Measurements from ENCODE around the gene PDIA6. TPM values are rescaled to one million over a fixed set of nuclear protein-coding genes. Genes with fewer than 3 reads are reported as not detected.

Gene PDIA6
- total and polyA plus RNA-seq, 4 donors = 159 to 348 (median 246) TPM

DNA sequence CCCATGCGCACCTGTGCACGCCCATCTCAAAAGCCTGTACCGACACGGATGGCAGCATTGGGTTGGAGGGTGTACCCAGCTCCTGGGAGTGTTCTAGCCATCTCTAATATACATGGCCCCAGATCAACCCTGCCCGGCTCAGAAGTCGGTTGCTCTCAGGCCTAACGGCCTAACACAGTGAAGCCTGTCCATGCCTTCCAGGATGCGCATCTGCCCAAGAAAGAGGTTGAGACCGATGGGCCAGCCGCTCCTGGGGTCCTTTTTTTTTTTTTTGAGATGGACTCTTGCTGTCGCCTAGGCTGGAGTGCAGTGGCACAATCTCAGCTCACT is 32.1 kb downstream of the PDIA6 start (continued):
- TF ChIP-seq, protein P1, sequence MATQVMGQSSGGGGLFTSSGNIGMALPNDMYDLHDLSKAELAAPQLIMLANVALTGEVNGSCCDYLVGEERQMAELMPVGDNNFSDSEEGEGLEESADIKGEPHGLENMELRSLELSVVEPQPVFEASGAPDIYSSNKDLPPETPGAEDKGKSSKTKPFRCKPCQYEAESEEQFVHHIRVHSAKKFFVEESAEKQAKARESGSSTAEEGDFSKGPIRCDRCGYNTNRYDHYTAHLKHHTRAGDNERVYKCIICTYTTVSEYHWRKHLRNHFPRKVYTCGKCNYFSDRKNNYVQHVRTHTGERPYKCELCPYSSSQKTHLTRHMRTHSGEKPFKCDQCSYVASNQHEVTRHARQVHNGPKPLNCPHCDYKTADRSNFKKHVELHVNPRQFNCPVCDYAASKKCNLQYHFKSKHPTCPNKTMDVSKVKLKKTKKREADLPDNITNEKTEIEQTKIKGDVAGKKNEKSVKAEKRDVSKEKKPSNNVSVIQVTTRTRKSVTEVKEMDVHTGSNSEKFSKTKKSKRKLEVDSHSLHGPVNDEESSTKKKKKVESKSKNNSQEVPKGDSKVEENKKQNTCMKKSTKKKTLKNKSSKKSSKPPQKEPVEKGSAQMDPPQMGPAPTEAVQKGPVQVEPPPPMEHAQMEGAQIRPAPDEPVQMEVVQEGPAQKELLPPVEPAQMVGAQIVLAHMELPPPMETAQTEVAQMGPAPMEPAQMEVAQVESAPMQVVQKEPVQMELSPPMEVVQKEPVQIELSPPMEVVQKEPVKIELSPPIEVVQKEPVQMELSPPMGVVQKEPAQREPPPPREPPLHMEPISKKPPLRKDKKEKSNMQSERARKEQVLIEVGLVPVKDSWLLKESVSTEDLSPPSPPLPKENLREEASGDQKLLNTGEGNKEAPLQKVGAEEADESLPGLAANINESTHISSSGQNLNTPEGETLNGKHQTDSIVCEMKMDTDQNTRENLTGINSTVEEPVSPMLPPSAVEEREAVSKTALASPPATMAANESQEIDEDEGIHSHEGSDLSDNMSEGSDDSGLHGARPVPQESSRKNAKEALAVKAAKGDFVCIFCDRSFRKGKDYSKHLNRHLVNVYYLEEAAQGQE (IDR thresholded peaks at IDR 0.05) = no peak

DNA sequence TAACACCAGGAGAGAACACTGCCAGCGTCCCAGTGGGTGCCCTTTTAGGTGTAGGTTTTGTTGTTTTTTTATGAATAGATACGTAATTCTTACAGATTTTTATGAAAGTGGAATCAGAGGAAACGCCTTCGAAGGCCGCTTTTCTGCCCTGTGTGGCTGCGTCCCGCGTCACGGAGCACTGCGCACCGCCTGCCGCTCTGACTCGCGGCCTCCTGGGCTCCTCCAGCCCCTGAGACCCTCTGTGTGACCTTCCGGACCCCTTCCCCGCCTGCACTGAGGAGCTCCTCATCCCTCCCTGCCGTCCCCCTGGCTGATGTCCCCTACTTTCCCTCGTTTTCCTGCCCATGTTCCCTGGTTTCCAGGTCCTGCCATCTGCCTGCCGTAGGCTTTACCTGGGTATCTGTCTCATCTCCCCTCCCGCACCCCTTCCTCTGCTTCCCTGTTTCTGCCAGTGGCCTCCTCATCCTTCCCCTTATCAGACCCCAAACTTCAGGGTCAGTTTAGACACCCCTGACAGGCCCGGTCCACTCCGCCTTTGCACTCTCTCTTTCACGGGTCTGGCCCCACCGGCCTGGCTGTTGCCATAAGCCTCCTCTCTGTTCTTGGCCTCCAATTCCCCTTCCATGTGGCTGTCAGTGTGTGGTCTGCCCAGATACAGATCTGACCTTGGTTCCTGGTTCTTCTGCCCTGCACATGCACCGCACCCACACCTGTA is 32.7 kb downstream of the PDIA6 start:
- 97% methylated on average over 25 of the region's 25 CpGs for WGBS

More for the DNA sequence above, 32.7 kb downstream of the PDIA6 start:
- Histone ChIP-seq H3K4me1 (ENCODE audit: control insufficient read depth in 4 of 4, insufficient read depth in 4 of 4, low read length in 3 of 4) (no peaks in the 10 kb centered on the region), H3K36me3 (ENCODE audit: control insufficient read depth in 4 of 4, insufficient read depth in 3 of 4, low read depth in 1 of 4, low read length in 3 of 4) (peaks cover 25 to 48% (median 35%) of the 10 kb centered on the region in 4 donors), H3K27ac (ENCODE audit: low read depth in 1 of 2, low read length in 2 of 2) (no peak overlapping the region), H3K27me3 (ENCODE audit: control insufficient read depth in 4 of 4, insufficient read depth in 4 of 4, low read length in 3 of 4) (no peaks in the 10 kb centered on the region), H3K4me3 (ENCODE audit: low read depth in 1 of 3, low read length in 3 of 3) (no peak overlapping the region), H3K9me3 (ENCODE audit: control insufficient read depth in 4 of 4, low read length in 3 of 4) (no peaks in the 10 kb centered on the region), H3K9ac (ENCODE audit: low read depth in 1 of 2, low read length in 2 of 2) (no peak overlapping the region)
- TF ChIP-seq, protein P2, sequence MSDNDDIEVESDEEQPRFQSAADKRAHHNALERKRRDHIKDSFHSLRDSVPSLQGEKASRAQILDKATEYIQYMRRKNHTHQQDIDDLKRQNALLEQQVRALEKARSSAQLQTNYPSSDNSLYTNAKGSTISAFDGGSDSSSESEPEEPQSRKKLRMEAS (IDR thresholded peaks at IDR 0.05) = no peak
- no peak for TF ChIP-seq HNF4A (conservative IDR thresholded peaks at IDR 0.05)
- TF ChIP-seq TAF1 (conservative IDR thresholded peaks at IDR 0.05) = no peak
- no peak for TF ChIP-seq RAD21 (IDR thresholded peaks at IDR 0.05)
- no peak for TF ChIP-seq NR2F2 (IDR thresholded peaks at IDR 0.05)
- no peak for TF ChIP-seq RXRA (IDR thresholded peaks at IDR 0.05)
- no peak for TF ChIP-seq EGR1 (IDR thresholded peaks at IDR 0.05; ENCODE audit: low read depth in 2 of 2)
- no peak for TF ChIP-seq HNF4G (IDR thresholded peaks at IDR 0.05)
- no peak for TF ChIP-seq ZBTB33 (IDR thresholded peaks at IDR 0.05)
- no peak for TF ChIP-seq ATF3 (IDR thresholded peaks at IDR 0.05)
- TF ChIP-seq, protein P1 (IDR thresholded peaks at IDR 0.05) = no peak
- no peak for DNase-seq (ENCODE audit: low spot score)
